Right lobe of liver (tissue), 4 donors: ENCODE results near the gene OAS1.

ENCODE experiments used
- POLR2A ChIP-seq: fragments of 450-650 bp; IDR thresholded peaks from one replicate; pipeline ENCODE4 v1.6.1; 2017; ENCODE audit warnings: antibody characterized with exemption, mild to moderate bottlenecking
- TF ChIP-seq, protein P1 (sequence below), 4 donors: fragments of 200-600 bp in 3 of 4; fragments of 450-650 bp in 1 of 4; IDR thresholded peaks; one replicate each; pipeline versions ENCODE4 v1.5.1 to v1.8.0; 2016 to 2022; ENCODE audit warnings: antibody characterized with exemption in 4 of 4, mild to moderate bottlenecking in 2 of 4
- donor health status: DM: no; HTN: no; CAD: no.
- donor health status: DM: no; HTN: no; CAD: no.
- donor health status: DM: no; HTN: yes; CAD: no.

DNA sequence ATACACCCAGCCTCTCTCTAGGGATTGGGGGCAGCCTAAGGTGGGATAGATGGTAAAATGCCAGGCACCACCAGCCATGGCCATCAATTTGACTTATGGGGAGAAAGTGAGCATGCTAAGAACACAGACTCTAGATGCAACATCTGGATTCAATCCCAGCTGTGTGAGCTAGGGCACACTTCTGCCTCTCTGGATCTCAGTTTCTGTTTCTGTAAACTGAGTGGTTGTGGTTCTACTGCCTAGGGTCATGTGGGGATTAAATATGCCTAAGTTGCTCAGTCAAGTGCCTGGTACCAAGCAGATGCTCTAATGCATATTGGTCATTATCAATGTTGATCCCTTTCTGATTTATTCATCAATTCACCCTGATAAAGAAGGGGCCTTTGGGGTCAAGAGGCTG is 12.6 kb upstream of the OAS1 start:
- TF ChIP-seq, protein P1, sequence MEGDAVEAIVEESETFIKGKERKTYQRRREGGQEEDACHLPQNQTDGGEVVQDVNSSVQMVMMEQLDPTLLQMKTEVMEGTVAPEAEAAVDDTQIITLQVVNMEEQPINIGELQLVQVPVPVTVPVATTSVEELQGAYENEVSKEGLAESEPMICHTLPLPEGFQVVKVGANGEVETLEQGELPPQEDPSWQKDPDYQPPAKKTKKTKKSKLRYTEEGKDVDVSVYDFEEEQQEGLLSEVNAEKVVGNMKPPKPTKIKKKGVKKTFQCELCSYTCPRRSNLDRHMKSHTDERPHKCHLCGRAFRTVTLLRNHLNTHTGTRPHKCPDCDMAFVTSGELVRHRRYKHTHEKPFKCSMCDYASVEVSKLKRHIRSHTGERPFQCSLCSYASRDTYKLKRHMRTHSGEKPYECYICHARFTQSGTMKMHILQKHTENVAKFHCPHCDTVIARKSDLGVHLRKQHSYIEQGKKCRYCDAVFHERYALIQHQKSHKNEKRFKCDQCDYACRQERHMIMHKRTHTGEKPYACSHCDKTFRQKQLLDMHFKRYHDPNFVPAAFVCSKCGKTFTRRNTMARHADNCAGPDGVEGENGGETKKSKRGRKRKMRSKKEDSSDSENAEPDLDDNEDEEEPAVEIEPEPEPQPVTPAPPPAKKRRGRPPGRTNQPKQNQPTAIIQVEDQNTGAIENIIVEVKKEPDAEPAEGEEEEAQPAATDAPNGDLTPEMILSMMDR (IDR thresholded peaks at IDR 0.05): no peak
- TF ChIP-seq POLR2A: no peak
